H1 (cell line): Measurements from ENCODE around the gene ANKRD60. TPM values are rescaled to one million over a fixed set of nuclear protein-coding genes. Genes with fewer than 3 reads are reported as not detected.

Experiments used
- CTCF ChIA-PET: fragments of 300-600 bp; sonication (Branson Sonifier 250); formaldehyde crosslinking; loops from one replicate; lab custom pipeline; 2021; ENCODE audit not compliant: partially characterized antibody; lab: Charles Lee
- POLR2A ChIA-PET: fragments of 300-600 bp; sonication (Branson Sonifier 250); formaldehyde crosslinking; loops from one replicate; lab custom pipeline; 2021; ENCODE audit warnings: inconsistent platforms; ENCODE audit not compliant: partially characterized antibody; lab: Charles Lee
- DNase-seq, 2 experiments: peaks; one replicate each; pipeline versions ENCODE4 v3.0.0 to v3.0.0-alpha.2; 2010 to 2022; ENCODE audit warnings: low spot score in 2 of 2, low read depth in 1 of 2, mixed read lengths in 1 of 2
- FAIRE-seq: peaks from 2 replicates; lab custom pipeline; 2011; peaks lifted over from hg19 to GRCh38; lab: Jason Lieb, UNC
- H2AFZ ChIP-seq: 2 replicates; pipeline ENCODE4 v1.8.1; 2012; ENCODE audit warnings: low read length, inconsistent platforms
- H2AK5ac ChIP-seq: 2 replicates; pipeline ENCODE4 v1.6.1; 2013; ENCODE audit warnings: low read depth, low read length
- H2BK120ac ChIP-seq: replicated peaks from 2 replicates; pipeline ENCODE3; 2013; ENCODE audit warnings: low read depth, low read length, inconsistent platforms
- H2BK12ac ChIP-seq: 2 replicates; pipeline ENCODE4 v1.6.1; 2013; ENCODE audit warnings: low read depth, low read length
- H2BK15ac ChIP-seq: 2 replicates; pipeline ENCODE4 v1.6.1; 2013; ENCODE audit warnings: low read length
- H2BK20ac ChIP-seq: 2 replicates; pipeline ENCODE4 v1.6.1; 2013; ENCODE audit warnings: low read length
- H2BK5ac ChIP-seq: 2 replicates; pipeline ENCODE4 v1.6.1; 2013; ENCODE audit warnings: low read depth, low read length
- H3K14ac ChIP-seq: 2 replicates; pipeline ENCODE4 v1.6.1; 2013; ENCODE audit warnings: inconsistent platforms; ENCODE audit not compliant: insufficient read length
- H3K18ac ChIP-seq: 2 replicates; pipeline ENCODE4 v1.6.1; 2013; ENCODE audit warnings: low read length; ENCODE audit errors: extremely low read depth
- H3K23ac ChIP-seq: 2 replicates; pipeline ENCODE4 v1.6.1; 2013; ENCODE audit warnings: inconsistent platforms; ENCODE audit not compliant: insufficient read length
- H3K23me2 ChIP-seq: 2 replicates; pipeline ENCODE4 v1.6.1; 2013; ENCODE audit warnings: low read depth, low read length
- H3K27ac ChIP-seq: 2 replicates; pipeline ENCODE4 v1.6.1; 2011; ENCODE audit warnings: low read depth, low read length, inconsistent platforms
- H3K27me3 ChIP-seq, 4 experiments: replicated peaks in 1 of 4; 1 replicate in 1 of 4; 2 replicates in 3 of 4; pipeline versions ENCODE4 v1.6.1 to v1.8.1; 2011 to 2013; ENCODE audit warnings: low read length in 3 of 4, mild to moderate bottlenecking in 3 of 4, inconsistent platforms in 2 of 4, mixed read lengths in 2 of 4, moderate library complexity in 1 of 4; ENCODE audit not compliant: control insufficient read depth in 3 of 4, insufficient read depth in 3 of 4; ENCODE audit errors: extremely low read depth in 1 of 4
- H3K36me3 ChIP-seq, 4 experiments: 2 replicates each; pipeline versions ENCODE4 v1.6.1 to v1.8.1; 2011 to 2013; ENCODE audit warnings: mild to moderate bottlenecking in 4 of 4, low read length in 3 of 4, moderate library complexity in 2 of 4, control low read depth in 1 of 4, inconsistent platforms in 1 of 4; ENCODE audit not compliant: insufficient read depth in 4 of 4, control insufficient read depth in 2 of 4
- H3K4ac ChIP-seq: replicated peaks from 2 replicates; pipeline ENCODE3; 2013; ENCODE audit warnings: low read length, low read depth, mixed read lengths, inconsistent platforms; ENCODE audit not compliant: insufficient read length
- H3K4me1 ChIP-seq, 4 experiments: replicated peaks in 1 of 4; 1 replicate in 1 of 4; 2 replicates in 3 of 4; pipeline versions ENCODE4 v1.6.1 to v1.8.1; 2011 to 2013; ENCODE audit warnings: low read length in 3 of 4, inconsistent platforms in 2 of 4, mixed read lengths in 1 of 4; ENCODE audit not compliant: insufficient read depth in 4 of 4, control insufficient read depth in 3 of 4
- H3K4me2 ChIP-seq, 2 experiments: 2 replicates each; pipeline versions ENCODE4 v1.6.1 to v1.8.1; 2011 to 2013; ENCODE audit warnings: low read depth in 2 of 2, low read length in 2 of 2, control low read depth in 1 of 2, inconsistent platforms in 1 of 2, mild to moderate bottlenecking in 1 of 2; ENCODE audit not compliant: insufficient read depth in 1 of 2
- H3K4me3 ChIP-seq, 4 experiments: fragments of 200-600, 300-600 bp in 1 of 4; sonication (generic), shearing (Covaris generic), sonication (Bioruptor Twin) in 1 of 4; 2 replicates each; pipeline versions ENCODE4 v1.5.1 to v1.8.1; 2011 to 2016; ENCODE audit warnings: low read length in 4 of 4, low read depth in 3 of 4, control low read depth in 2 of 4, inconsistent platforms in 2 of 4, mild to moderate bottlenecking in 2 of 4, mixed read lengths in 1 of 4, moderate library complexity in 1 of 4; ENCODE audit not compliant: insufficient read depth in 2 of 4; ENCODE audit errors: extremely low read depth in 1 of 4
- H3K56ac ChIP-seq: replicated peaks from 2 replicates; pipeline ENCODE3; 2013; ENCODE audit warnings: low read depth, mild to moderate bottlenecking, mixed read lengths, low read length, inconsistent platforms; ENCODE audit not compliant: insufficient read length
- H3K79me1 ChIP-seq: 2 replicates; pipeline ENCODE4 v1.6.1; 2013; ENCODE audit warnings: low read depth, low read length, control low read depth
- H3K79me2 ChIP-seq, 2 experiments: 2 replicates each; pipeline versions ENCODE4 v1.6.1 to v1.8.1; 2012 to 2013; ENCODE audit warnings: low read length in 2 of 2, mild to moderate bottlenecking in 2 of 2, inconsistent platforms in 1 of 2; ENCODE audit not compliant: insufficient read depth in 2 of 2, control insufficient read depth in 1 of 2
- H3K9ac ChIP-seq, 4 experiments: replicated peaks in 1 of 4; 1 replicate in 1 of 4; 2 replicates in 3 of 4; pipeline versions ENCODE4 v1.6.1 to v1.8.1; 2011 to 2013; ENCODE audit warnings: low read depth in 3 of 4, low read length in 3 of 4, control low read depth in 2 of 4, mild to moderate bottlenecking in 2 of 4, moderate library complexity in 2 of 4, inconsistent platforms in 1 of 4; ENCODE audit errors: extremely low read depth in 1 of 4
- H3K9me3 ChIP-seq, 2 experiments: 2 replicates each; pipeline versions ENCODE4 v1.6.1 to v1.8.1; 2012 to 2013; ENCODE audit warnings: mild to moderate bottlenecking in 2 of 2, moderate library complexity in 2 of 2, control low read depth in 1 of 2, inconsistent platforms in 1 of 2, low read depth in 1 of 2, low read length in 1 of 2, mixed read lengths in 1 of 2; ENCODE audit not compliant: insufficient read depth in 2 of 2
- H4K20me1 ChIP-seq, 2 experiments: replicated peaks in 1 of 2; 2 replicates each; pipeline versions ENCODE3 to v1.8.1; 2011 to 2013; ENCODE audit warnings: inconsistent platforms in 2 of 2, low read length in 2 of 2, mild to moderate bottlenecking in 1 of 2; ENCODE audit not compliant: insufficient read depth in 2 of 2, control insufficient read depth in 1 of 2
- H4K5ac ChIP-seq: 2 replicates; pipeline ENCODE4 v1.6.1; 2013; ENCODE audit warnings: low read length, low read depth, mixed read lengths, inconsistent platforms; ENCODE audit not compliant: insufficient read length
- H4K8ac ChIP-seq: 2 replicates; pipeline ENCODE4 v1.8.0; 2013; ENCODE audit warnings: mild to moderate bottlenecking, moderate library complexity, low read length, inconsistent platforms; ENCODE audit not compliant: insufficient read depth; ENCODE audit errors: extremely low read depth
- H4K91ac ChIP-seq: replicated peaks from 2 replicates; pipeline ENCODE3; 2013; ENCODE audit warnings: low read length, mixed read lengths, inconsistent platforms; ENCODE audit not compliant: insufficient read length
- KDM1A ChIP-seq: fragments of 200-600, 300-600 bp; sonication (generic); IDR thresholded peaks from 2 replicates; pipeline ENCODE4 v1.7.1; 2016; ENCODE audit warnings: mild to moderate bottlenecking, low read length, borderline replicate concordance
- POLR2AphosphoS5 ChIP-seq: IDR thresholded peaks from 2 replicates; pipeline ENCODE4 v1.6.1; 2011; ENCODE audit warnings: low read depth, low read length
- RFX5 ChIP-seq: IDR thresholded peaks from 2 replicates; pipeline ENCODE4 v1.6.1; 2011; ENCODE audit warnings: low read depth, low read length, improper control_type of control experiment, borderline replicate concordance
- RNF2 ChIP-seq: fragments of 200-900, 300-1000 bp; sonication (generic); IDR thresholded peaks from 2 replicates; pipeline ENCODE4 v1.7.1; 2016; ENCODE audit warnings: borderline replicate concordance, low read depth, mild to moderate bottlenecking, antibody characterized with exemption, low read length; ENCODE audit not compliant: poor library complexity, severe bottlenecking; ENCODE audit errors: missing control alignments
- SIRT6 ChIP-seq: IDR thresholded peaks from one replicate; pipeline ENCODE4 v1.7.1; 2012; ENCODE audit warnings: low read length, inconsistent platforms
- SP1 ChIP-seq: IDR thresholded peaks from 2 replicates; pipeline ENCODE4 v1.6.1; 2011; ENCODE audit warnings: low read depth, low read length
- TBP ChIP-seq: IDR thresholded peaks from 2 replicates; pipeline ENCODE4 v1.6.1; 2011; ENCODE audit warnings: low read depth, low read length, improper control_type of control experiment
- WGBS, 2 experiments: shearing (Covaris generic) in 1 of 2; methylation state at CpG; one replicate each; pipeline versions ENCODE4 v1.1.6 to v1.1.7; 2013 to 2015; ENCODE audit warnings: low lambda C conversion rate in 2 of 2, mixed read lengths in 2 of 2, inconsistent platforms in 1 of 2, low coverage in 1 of 2, missing lambda C conversion rate in 1 of 2; ENCODE audit not compliant: insufficient replicate concordance in 2 of 2, insufficient coverage in 1 of 2, insufficient read length in 1 of 2; ENCODE audit errors: extremely low coverage in 1 of 2, missing lambda C conversion rate in 1 of 2; 5-methylcytosine and 5-hydroxymethylcytosine counted together
- polyA plus RNA-seq, 7 experiments: library from polyadenylated mRNA; depleted of rRNA in 3 of 7; stranded (reverse) in 5 of 7; unstranded in 2 of 7; fragments of >200 nt in 5 of 7; fragments of 200-250 nt in 2 of 7; gene quantifications; 1 replicate in 5 of 7; 2 replicates in 1 of 7; 4 replicates in 1 of 7; pipeline versions ENCODE4 v1.2.1 to v1.2.3, GENCODE V29; 2011 to 2013; ENCODE audit warnings: missing spikeins in 2 of 7, mixed read lengths in 2 of 7
- total RNA-seq: library from RNA; stranded (reverse); fragmentation: NEBNext Ultra II Directional; extraction: Animal tissue kit (Norgen Biotek cat#: 25700); gene quantifications from 2 replicates; pipeline ENCODE4 v1.2.1, GENCODE V29; 2021
- TF ChIP-seq, protein P1 (sequence below): IDR thresholded peaks from 2 replicates; pipeline ENCODE4 v1.6.1; 2011; ENCODE audit warnings: low read depth, mild to moderate bottlenecking, low read length; ENCODE audit not compliant: insufficient read depth
- TF ChIP-seq, protein P2 (sequence below), 3 experiments: IDR thresholded peaks; 1 replicate in 2 of 3; 2 replicates in 1 of 3; pipeline versions ENCODE4 v1.5.1 to v1.6.1; 2011; ENCODE audit warnings: low read length in 3 of 3, mild to moderate bottlenecking in 3 of 3, inconsistent platforms in 2 of 3, low read depth in 1 of 3, moderate library complexity in 1 of 3; ENCODE audit not compliant: insufficient read depth in 1 of 3; ENCODE audit errors: control extremely low read depth in 1 of 3

The ANKRD60 gene
- total and polyA plus RNA-seq, 2 of the 8 experiments (the other 6 are each of a cell fraction or from before 2014, with no cell fraction given), result not detected

DNA sequence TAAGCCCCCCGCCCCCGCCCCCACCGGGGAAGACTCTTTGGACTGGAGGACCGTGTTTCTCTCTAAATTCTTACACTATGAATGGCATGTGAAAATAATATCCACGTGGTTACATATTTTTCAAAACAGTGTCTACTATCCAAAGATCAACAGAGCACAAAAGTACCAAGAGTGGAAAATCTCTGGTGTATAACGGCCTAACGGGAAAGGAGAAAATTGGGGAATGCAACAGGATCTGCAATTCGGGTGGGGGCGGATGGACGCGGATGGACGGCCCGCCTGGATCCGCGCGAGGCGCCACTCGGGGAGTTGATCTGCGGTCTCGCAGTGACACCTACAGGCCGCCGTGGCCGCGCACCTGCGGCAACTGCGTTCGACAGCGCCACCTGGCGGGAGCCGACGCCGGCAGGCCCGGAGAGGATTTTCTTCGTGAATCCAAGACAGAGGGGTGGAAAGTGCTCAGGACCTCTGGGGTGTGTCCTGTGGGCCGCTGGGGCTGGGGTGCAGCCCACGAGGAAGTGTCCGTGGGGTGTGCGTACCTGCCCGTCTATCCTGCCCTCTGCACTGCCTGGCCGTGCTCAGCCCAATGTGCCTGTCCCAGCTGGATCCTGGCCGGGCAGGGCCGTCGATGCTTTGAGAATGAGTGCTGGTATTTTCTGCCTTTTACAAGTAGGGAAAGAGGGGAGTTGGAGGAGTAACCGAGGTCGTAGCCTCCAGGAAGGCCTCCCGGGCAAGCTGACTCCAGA, 18.6 kb downstream of the ANKRD60 start:
- FAIRE-seq (peak; percentile 36), DNase-seq (peak in 1 of 2 experiments; percentile 98)
- H2BK5ac ChIP-seq, result no peak overlapping the region
- no peaks in the 10 kb centered on the region for H3K4me1 ChIP-seq
- H2BK12ac ChIP-seq, result no peak overlapping the region
- ChIA-PET CTCF (interaction anchor here (0.6 to 7.9 kb wide), 35 partner anchors 10 to 1563 kb away, joined by 3 to 130 read pairs (median 4); partner anchors contain the start of gene ZBP1), POLR2A (no interaction called here)
- no peak overlapping the region for H2AK5ac ChIP-seq
- 18% methylated on average over 45 of the region's 46 CpGs; no CpG with 5 or more reads in 1 of the 2 experiments for WGBS, 2 experiments
- no peak overlapping the region for H4K5ac ChIP-seq
- no peak overlapping the region for H3K56ac ChIP-seq
- peak overlapping the region; percentile 98; the same call in 1 of the 2 replicates for H2AFZ ChIP-seq
- no peak overlapping the region; the same call in 1 of the 2 replicates for H2BK15ac ChIP-seq
- no peak overlapping the region for H3K18ac ChIP-seq
- peak overlapping the region in 1 of 4 experiments; percentile 42; a peak in 2 of 8 replicates for H3K4me3 ChIP-seq
- no peaks in the 10 kb centered on the region for H3K79me2 ChIP-seq
- no peak overlapping the region for H4K8ac ChIP-seq
- H2BK20ac ChIP-seq, result no peak overlapping the region
- H3K36me3 ChIP-seq, result no peaks in the 10 kb centered on the region
- H3K23ac ChIP-seq, result no peak overlapping the region
- H3K79me1 ChIP-seq, result no peaks in the 10 kb centered on the region
- H4K91ac ChIP-seq, result peak overlapping the region; percentile 55
- H3K9ac ChIP-seq, result no peak overlapping the region
- no peak overlapping the region for H3K27ac ChIP-seq
- H2BK120ac ChIP-seq, result no peak overlapping the region
- H3K4me2 ChIP-seq, result peak overlapping the region in 1 of 2 experiments; percentile 51; a peak in 3 of 4 replicates
- no peaks in the 10 kb centered on the region for H3K9me3 ChIP-seq
- H3K23me2 ChIP-seq, result no peaks in the 10 kb centered on the region
- H3K14ac ChIP-seq, result no peak overlapping the region
- no peaks in the 10 kb centered on the region for H4K20me1 ChIP-seq
- H3K4ac ChIP-seq, result no peak overlapping the region
- H3K27me3 ChIP-seq, result no peaks in the 10 kb centered on the region; a peak in 4 of 7 replicates
- TF ChIP-seq RNF2, result no peak
- TF ChIP-seq POLR2AphosphoS5, result no peak
- no peak for TF ChIP-seq RFX5
- no peak for TF ChIP-seq SP1
- TF ChIP-seq TBP, result no peak
- no peak for TF ChIP-seq KDM1A
- TF ChIP-seq SIRT6, result no peak
- TF ChIP-seq, protein P1, sequence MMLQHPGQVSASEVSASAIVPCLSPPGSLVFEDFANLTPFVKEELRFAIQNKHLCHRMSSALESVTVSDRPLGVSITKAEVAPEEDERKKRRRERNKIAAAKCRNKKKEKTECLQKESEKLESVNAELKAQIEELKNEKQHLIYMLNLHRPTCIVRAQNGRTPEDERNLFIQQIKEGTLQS, result peak; percentile 63; the same call in 1 of the 2 replicates
- TF ChIP-seq, protein P2, sequence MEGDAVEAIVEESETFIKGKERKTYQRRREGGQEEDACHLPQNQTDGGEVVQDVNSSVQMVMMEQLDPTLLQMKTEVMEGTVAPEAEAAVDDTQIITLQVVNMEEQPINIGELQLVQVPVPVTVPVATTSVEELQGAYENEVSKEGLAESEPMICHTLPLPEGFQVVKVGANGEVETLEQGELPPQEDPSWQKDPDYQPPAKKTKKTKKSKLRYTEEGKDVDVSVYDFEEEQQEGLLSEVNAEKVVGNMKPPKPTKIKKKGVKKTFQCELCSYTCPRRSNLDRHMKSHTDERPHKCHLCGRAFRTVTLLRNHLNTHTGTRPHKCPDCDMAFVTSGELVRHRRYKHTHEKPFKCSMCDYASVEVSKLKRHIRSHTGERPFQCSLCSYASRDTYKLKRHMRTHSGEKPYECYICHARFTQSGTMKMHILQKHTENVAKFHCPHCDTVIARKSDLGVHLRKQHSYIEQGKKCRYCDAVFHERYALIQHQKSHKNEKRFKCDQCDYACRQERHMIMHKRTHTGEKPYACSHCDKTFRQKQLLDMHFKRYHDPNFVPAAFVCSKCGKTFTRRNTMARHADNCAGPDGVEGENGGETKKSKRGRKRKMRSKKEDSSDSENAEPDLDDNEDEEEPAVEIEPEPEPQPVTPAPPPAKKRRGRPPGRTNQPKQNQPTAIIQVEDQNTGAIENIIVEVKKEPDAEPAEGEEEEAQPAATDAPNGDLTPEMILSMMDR (IDR thresholded peaks at IDR 0.05; ENCODE audit: control extremely low read depth in 1 of 3, insufficient read depth in 1 of 3, low read depth in 1 of 3, low read length in 3 of 3), result peak; percentile 100
